GM18502 (cell line): Measurements from ENCODE around the gene SLC7A6.

Source experiments
- ATAC-seq: cut with Tn5 transposase; IDR thresholded peaks from one replicate; pipeline ENCODE4 v1.9.1; 2021; ENCODE audit warnings: mild to moderate bottlenecking; ENCODE audit not compliant: unreplicated experiment, poor library complexity

The SLC7A6 gene

DNA sequence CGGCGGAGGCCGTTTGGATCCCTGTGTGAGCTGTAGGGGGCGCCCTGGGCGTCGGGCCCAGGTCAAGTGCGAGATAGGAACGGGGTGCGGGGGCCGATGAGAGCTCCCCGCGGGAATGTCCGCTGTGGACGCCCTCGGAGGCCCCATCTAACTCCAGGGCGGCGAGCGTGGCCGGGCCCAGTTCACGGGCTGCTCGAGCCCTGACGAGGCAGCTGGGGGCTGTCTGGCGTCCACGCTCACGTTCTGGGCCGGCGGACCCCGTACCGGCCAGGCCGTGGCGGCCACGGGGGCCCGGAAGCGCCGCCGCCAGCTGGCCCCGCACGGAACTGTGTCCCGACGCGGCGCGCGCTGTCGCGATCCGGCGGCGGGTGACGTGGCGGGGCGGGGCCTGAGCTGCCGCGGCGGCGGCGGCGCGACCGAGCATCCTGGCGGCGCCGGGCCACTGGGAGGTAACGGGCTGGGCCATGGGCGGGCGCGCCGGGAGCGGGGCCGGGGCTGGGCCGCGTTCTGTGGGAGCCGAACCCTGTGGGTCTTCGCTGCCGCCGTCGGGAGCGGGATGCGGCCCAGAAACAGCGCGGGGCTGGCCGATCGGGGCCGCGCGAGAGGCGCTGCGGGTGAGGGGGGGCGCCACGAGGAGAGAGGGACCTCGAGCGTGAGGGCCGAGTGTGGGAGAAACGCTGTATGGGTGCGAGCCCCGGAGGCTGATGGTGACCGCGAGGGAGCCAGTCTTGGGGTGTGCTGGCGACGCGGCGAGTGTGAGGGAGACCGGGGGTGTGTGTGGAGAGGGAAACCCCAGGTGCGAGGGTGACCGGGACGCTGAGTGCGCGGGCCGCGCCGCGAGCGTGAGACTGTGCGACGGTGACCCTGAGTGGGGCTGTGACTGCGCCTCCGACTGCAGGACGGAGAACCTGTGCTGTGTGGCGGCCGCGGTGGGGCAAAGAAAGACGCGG is at the start of gene SLC7A6:
Gene SLC7A6, plus strand, starts transcription at position 399 of the 950 bp plus-strand sequence. CDS start 10,201 bp downstream, outside the sequence.
- ATAC-seq, result peak; percentile 62

- no peak for ATAC-seq
Measured at GRCh38 chr16:68214726-68215125, 49.6 kb upstream of the SLC7A6 start.

DNA sequence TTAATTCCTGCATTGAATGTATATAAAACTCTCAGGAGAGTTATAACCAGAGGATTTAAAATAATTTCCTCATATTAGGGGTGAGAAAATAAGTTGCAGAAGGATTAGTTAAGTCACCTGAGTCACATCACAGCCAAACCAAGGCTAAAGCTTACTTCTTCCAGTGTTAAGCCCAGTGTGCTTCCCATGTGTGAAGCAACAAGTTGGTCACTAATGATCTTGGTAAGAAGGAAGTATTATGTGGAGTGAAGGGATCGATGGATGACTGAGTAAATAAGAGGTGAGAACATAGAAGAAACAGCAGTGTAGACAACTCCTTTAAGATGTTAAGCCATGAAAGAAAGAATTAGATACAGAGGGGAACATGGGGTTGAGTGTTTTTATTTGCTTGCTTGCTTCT is 49.0 kb upstream of the SLC7A6 start:
- ATAC-seq, result no peak

- ATAC-seq, result no peak
Measured at GRCh38 chr16:68216240-68216639, 48.1 kb upstream of the SLC7A6 start.

GRCh38 chr16:68217506-68217905 is 46.8 kb upstream of the SLC7A6 start:
- no peak for ATAC-seq

DNA sequence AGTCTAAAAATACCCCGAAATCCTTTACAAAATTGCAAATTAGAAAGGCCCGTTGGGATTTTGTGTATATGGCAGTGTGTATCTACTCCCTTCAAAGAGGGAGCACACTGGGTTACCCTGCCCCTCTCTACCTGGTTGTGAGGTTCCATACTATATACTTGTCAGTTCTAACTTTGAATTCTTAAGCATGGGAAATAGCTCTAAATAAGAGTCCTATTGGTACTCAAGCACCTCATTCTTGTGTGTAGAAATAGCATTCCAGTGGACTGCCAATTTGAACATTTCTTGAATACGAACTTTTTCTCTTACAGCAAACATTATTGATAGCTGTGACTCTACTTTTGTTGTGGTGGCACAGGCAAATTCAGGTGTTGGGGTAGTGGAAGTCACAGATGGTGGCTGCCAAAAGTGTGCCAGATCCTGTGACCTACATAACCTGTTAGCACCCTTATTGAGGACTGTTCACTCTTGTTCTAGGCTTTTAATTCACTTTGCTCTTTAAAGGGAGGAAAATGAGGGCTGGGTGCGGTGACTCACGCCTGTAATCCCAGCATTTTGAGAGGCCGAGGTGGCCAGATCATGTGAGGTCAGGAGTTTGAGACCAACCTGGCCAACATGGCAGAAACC is 44.5 kb upstream of the SLC7A6 start:
- ATAC-seq, result no peak

DNA sequence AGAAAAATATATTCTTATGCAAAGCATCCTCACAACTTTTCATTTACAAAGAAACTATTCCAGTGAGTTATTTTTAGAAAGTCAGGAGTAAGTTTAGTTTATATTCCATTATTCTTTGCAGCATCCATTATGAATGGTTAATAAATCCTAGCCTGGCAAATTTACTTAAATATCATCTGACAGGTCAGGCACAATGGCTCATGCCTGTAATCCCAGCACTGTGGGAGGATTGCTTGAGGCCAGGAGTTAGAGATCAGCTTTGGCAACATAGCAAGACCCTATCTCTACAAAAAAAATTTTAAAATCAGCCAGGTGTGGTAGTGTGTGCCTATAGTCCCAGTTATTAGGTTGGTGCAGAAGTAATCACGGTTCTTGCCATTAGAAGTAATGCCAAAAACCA is 41.3 kb upstream of the SLC7A6 start:
- ATAC-seq, result no peak

DNA sequence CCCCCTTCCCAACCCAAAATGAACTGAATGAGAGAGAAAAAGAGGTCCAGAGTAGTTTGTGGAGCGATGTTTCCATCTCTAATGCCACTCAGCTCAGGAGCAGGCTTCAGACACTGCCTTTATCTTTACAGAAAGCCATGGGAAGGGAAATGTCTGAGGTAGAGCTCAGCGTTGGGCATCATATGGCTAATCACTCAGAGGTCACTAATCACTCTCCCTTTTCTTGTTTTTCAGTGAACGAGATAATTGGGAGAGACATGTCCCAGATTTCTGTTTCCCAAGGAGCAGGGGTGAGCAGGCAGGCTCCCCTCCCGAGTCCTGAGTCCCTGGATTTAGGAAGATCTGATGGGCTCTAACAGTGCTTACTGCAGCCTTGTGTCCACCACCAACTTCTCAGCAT is 38.2 kb upstream of the SLC7A6 start:
- ATAC-seq, result no peak

GRCh38 chr16:68227183-68227793 is 37.0 kb upstream of the SLC7A6 start:
- ATAC-seq, result no peak

DNA sequence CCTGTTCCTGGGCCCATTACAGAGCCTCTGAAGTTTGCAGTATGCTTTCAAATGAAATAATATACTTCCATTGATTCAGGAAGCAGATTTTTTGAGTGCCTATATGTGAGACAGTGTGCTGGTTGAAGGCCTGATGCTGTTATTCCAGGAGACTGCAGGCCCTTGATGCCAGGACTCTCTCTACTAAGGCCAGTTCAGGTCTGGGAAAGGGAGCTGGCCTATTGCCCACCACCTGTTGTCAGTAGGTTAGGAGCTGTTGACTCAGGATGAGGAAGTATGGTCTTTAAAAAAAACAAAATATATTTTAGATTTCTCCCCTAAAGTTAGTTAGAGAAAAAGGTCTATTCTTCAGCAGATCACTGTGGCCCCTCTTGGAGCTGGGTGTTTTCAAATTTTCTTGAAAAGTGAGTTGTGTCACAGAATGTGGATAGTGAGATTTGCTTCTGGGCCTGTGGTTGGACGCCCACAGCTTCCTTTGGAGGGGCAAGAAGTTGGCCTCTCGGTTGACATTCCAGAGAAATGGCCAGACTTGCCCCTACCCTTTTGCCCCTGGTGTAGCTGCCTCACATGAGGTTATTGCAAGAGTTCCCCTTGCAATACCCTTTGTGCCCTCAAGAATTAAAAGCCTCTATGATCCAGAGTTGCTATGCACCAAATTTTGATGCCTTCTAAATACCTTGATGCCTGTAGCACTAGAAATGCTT is 36.3 kb upstream of the SLC7A6 start:
- no peak for ATAC-seq

DNA sequence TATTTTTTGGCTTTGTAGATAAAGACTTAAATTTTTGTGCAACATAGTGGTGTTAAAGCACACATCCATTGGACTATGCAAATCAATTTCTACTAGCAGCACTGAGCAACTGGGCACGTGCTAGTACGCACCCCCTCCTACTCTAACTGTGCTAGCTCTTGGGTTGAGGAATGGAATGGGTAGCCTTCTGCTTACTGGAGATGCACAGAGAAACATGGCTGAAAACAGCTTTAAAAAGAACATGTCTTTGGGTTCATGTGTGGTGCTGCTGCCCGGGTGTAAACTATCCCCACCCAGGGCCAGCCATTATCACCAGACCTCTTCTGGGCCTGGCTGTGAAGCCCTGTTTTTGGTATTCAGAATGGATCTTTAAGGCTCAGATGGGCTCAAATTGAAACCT is 35.7 kb upstream of the SLC7A6 start:
- no peak for ATAC-seq

DNA sequence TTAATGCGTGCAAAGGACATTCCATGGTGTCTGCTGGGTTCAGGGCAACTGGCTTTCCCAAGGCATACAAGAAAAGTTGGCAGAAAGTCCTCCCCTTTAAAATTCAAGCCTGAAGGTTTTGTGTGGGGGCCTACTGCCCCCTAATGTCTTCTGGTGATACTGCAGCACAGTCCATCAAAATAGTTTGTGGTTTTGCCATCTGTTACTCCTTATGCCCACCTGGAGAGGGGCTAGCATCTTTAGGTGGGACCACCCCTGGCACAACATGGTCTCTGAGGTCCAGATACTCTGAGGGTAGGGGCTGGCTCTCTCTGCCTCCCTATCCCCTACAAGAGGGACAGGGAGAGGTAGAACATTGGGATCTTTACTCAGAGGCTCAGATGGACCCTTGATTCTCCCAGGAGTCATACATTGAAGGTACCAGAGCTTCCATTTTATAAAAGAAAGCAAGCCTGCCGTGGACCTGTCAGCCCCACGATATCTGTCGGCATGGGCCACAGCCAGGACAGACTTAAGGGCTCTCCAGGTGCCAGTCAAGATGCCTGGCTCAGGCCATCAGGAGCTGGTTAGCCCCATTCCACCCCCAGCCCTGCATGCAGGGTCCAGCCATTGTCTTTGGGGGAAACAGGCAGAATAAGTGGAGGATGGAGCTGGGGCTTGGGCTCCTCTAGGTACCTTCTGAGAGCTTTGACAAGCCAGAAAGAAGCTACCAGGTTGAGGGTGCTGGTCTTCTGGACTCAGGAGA is 34.7 kb upstream of the SLC7A6 start:
- ATAC-seq, result no peak

DNA sequence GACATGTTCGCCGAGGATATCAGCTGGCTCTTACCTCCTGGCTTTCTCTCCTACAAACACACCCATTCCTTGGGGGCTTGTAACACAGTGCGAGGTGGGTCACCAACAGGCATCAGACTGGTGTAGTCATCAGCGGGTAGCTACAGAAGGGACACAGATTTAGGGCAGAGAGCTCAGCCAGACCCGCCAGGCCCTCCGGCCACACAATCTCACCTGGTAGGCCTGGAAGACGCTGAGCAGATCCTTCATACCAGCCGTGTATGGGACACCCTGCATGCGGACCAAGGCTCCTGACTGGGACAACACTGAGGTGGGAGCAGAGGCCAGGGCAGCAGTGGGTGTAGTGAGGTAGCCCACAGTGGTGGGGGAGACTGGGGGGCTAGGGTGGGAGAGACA is 34.2 kb upstream of the SLC7A6 start:
- ATAC-seq, result no peak

- ATAC-seq, result no peak
Measured at GRCh38 chr16:68230956-68231355, 33.4 kb upstream of the SLC7A6 start.

GRCh38 chr16:68231384-68232136 is 32.8 kb upstream of the SLC7A6 start:
- ATAC-seq, result no peak

DNA sequence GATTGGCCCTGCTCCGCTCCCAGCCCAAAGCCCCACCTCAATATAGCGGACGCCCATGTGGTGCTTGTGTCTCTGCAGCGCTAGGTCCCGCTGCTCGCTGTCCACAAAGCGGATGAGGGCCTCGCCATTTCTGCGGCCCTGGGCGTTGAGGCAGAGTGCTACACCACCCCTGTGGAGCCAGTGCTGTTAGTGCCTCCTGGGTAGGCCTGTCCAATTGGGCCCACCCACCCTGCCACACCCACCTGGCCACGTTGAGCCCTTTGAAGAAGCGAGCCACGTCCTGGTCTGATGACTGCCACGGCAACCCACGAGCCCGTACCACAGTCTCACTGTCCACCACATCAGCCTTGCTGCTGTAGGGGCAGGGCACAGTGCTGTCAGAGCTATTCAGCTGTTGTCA is 32.0 kb upstream of the SLC7A6 start:
- ATAC-seq, result no peak

DNA sequence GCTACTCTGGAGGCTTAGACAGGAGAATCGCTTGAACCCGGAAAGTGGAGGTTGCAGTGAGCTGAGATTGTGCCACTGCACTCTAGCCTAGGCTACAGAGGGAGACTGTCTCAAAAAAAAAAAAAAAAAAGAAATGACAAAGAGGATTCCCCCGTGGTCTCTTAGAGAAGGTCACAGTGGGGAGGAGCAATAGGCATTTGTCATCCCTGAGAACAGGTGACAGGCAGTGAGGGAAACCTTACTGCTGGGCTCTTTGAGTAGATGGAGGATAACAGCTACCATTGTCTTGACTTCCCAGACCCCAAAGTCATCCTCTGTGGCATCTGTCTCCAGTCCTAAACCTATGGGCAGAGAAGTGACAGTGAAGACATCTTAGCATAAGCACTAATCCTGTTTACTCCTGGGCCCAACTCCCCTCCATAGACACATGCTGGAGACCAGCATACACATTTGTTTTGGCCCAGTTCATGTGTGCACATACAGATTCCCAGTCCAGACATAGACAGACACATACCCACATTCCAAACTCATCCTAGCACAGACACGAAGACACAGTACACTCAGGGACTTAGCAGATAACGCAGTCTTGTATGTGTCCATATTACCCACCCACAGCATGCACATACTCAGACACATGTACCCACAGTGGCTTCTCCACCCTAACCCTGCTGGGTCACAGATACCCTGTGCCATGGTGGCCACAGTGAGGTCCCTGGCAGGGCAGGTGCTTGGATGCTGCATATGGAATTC is 31.1 kb upstream of the SLC7A6 start:
- no peak for ATAC-seq

DNA sequence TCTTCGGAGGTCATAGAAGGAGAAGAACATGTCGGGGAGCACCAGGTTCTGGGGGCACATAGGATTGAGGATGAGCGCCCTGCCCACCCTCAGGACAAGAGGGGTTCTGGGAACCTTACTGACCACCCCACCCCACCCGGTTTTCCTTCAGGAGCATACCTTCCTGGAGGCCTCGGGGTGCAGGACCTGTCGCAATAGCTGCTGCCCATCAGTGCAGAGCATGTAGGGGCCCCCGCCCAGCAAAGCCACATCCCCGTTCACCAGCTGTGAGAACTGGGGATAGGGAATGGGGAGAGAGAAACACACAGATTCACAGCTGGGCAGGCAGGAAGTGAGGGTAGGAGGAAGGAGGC is 30.5 kb upstream of the SLC7A6 start:
- no peak for ATAC-seq
